Fibroblast of lung (primary cell): ENCODE data around the gene CCDC57.

ENCODE experiments used
- CTCF ChIP-seq, 2 donors: IDR thresholded peaks in 1 of 2; conservative IDR thresholded peaks in 1 of 2; 1 replicate in 1 of 2; 2 replicates in 1 of 2; pipeline ENCODE4 v1.5.1; 2011 to 2012; ENCODE audit warnings: low read length in 2 of 2, control low read depth in 1 of 2, inconsistent platforms in 1 of 2, low read depth in 1 of 2, mild to moderate bottlenecking in 1 of 2
- EZH2 ChIP-seq: IDR thresholded peaks from 2 replicates; pipeline ENCODE4 v1.5.1; 2012; ENCODE audit warnings: low read length, control low read depth, mild to moderate bottlenecking; ENCODE audit errors: missing control alignments

DNA sequence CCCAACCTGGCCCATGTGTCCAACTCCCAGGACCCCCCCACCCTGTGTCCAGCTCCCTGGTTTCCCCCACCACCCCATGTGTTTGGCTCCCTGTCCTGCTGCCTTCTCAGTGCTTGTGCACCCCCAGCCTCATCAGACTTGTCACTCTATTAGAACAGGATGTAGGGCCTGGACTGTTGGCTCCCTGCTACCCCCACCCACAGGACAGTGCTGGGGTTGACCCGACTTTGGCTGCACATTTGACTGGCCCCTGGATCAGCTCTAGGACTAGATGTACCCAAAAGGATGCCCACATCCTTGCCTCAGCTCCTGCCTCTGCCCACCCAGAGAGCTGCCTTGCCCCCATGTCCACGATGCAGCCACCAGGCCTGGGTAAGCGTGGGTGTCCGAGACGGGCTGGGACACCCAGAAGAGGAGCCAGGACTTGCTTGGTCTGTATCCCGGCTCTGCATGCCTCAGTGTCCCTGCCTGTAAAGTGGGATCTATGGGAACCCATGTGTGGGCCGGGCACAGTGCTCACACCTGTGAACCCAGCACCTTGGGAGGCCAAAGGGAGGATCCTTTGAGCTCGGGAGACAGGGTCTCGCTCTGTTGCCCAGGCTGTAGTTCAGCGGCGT is 1.5 kb upstream of the CCDC57 start:
- TF ChIP-seq CTCF (conservative IDR thresholded peaks at IDR 0.05 in 1 of 2, IDR thresholded peaks at IDR 0.05 in 1 of 2; ENCODE audit: low read depth in 1 of 2, low read length in 2 of 2), result no peak
- no peak for TF ChIP-seq EZH2
